K562 (cell line): ENCODE data around the gene HAUS5. TPM values are rescaled to one million over a fixed set of nuclear protein-coding genes. Genes with fewer than 3 reads are reported as not detected.

Source experiments
- ARHGAP35 ChIP-seq: fragments of 450-650 bp; IDR thresholded peaks from 2 replicates; pipeline ENCODE4 v1.6.1; 2018; ENCODE audit not compliant: partially characterized antibody
- BRD9 ChIP-seq: fragments of 450-650 bp; IDR thresholded peaks from 2 replicates; pipeline ENCODE4 v1.6.1; 2018; ENCODE audit warnings: low read depth; ENCODE audit not compliant: partially characterized antibody
- CBX8 ChIP-seq: fragments of 200-600 bp; sonication (generic); IDR thresholded peaks from 2 replicates; pipeline ENCODE4 v1.6.1; 2012; ENCODE audit warnings: borderline replicate concordance, mixed run types, low read depth, mild to moderate bottlenecking, moderate library complexity, mixed read lengths, low read length, control low read depth, inconsistent platforms; ENCODE audit not compliant: poor library complexity, severe bottlenecking; ENCODE audit errors: extremely low read depth
- CHD4 ChIP-seq: fragments of 200-600 bp; sonication (generic); IDR thresholded peaks from 3 replicates; pipeline ENCODE4 v1.6.1; 2012; ENCODE audit warnings: low read depth, mild to moderate bottlenecking, mixed read lengths, low read length, inconsistent platforms; ENCODE audit not compliant: insufficient read depth, insufficient replicate concordance, poor library complexity, severe bottlenecking
- ELF1 ChIP-seq: fragments of 200-800 bp; sonication (Bioruptor generic); IDR thresholded peaks from 2 replicates; pipeline ENCODE4 v1.6.1; 2016; ENCODE audit warnings: missing genetic modification characterization, missing compliant biosample characterization
- GATAD2B ChIP-seq: fragments of 450-650 bp; IDR thresholded peaks from 2 replicates; pipeline ENCODE4 v1.6.1; 2017; ENCODE audit warnings: mild to moderate bottlenecking, borderline replicate concordance
- JUNB ChIP-seq: fragments of 450-650 bp; formaldehyde crosslinking; conservative IDR thresholded peaks from 2 replicates; pipeline ENCODE4 v1.4.0; 2020; ENCODE audit warnings: mild to moderate bottlenecking
- MTA2 ChIP-seq: fragments of 450-650 bp; IDR thresholded peaks from 2 replicates; pipeline ENCODE4 v1.6.1; 2016; ENCODE audit warnings: low read depth
- NCOA4 ChIP-seq: fragments of 450-650 bp; IDR thresholded peaks from 2 replicates; pipeline ENCODE4 v1.6.1; 2018; ENCODE audit warnings: mild to moderate bottlenecking; ENCODE audit not compliant: partially characterized antibody
- SRSF9 ChIP-seq: fragments of 200-400 bp; formaldehyde crosslinking; IDR thresholded peaks from 2 replicates; pipeline ENCODE4 v1.6.1; 2017; ENCODE audit warnings: low read depth, low read length, borderline replicate concordance
- TEAD1 ChIP-seq, 2 experiments: fragments of 450-650 bp in 1 of 2; sonication (generic) in 1 of 2; formaldehyde crosslinking; IDR thresholded peaks; 2 replicates each; pipeline versions ENCODE4 v1.4.0 to v1.8.0; 2020 to 2022; ENCODE audit warnings: mild to moderate bottlenecking in 2 of 2, missing genetic modification reagents in 1 of 2
- TEAD2 ChIP-seq: fragments of 450-650 bp; IDR thresholded peaks from 2 replicates; pipeline ENCODE4 v1.6.1; 2016; ENCODE audit warnings: missing genetic modification characterization, control low read depth, missing compliant biosample characterization
- ZFX ChIP-seq: sonication (generic); formaldehyde crosslinking; IDR thresholded peaks from 2 replicates; pipeline ENCODE4 v1.8.0; 2022; ENCODE audit warnings: mild to moderate bottlenecking, missing genetic modification reagents, moderate library complexity
- ZNF79 ChIP-seq: fragments of 250-450 bp; sonication (Bioruptor Pico); IDR thresholded peaks from 2 replicates; pipeline ENCODE4 v1.4.0; 2020; ENCODE audit warnings: low read depth, mild to moderate bottlenecking, moderate library complexity
- polyA plus RNA-seq, 8 experiments: library from polyadenylated mRNA; depleted of rRNA in 4 of 8; stranded (reverse) in 5 of 8; unstranded in 3 of 8; fragments of >200 nt; fragmentation: Nextera tagmentation in 2 of 8; fragmentation: Illumina TruSeq in 1 of 8; extraction: Ambion mirVana in 2 of 8; extraction: Trizol in 1 of 8; gene quantifications; 2 replicates each; pipeline versions ENCODE4 v1.2.1 to v1.2.3, GENCODE V29; 2011 to 2014; ENCODE audit warnings: inconsistent platforms in 1 of 8, missing spikeins in 1 of 8
- total RNA-seq, 7 experiments: library from RNA; depleted of rRNA in 6 of 7; stranded (reverse); fragments of >200 nt in 6 of 7; fragmentation: Illumina TruSeq in 2 of 7; extraction: Trizol in 2 of 7; gene quantifications; 2 replicates each; pipeline versions ENCODE4 v1.2.1 to v1.2.3, GENCODE V29; 2011 to 2021; ENCODE audit warnings: low replicate concordance in 1 of 7
- TF ChIP-seq, protein P1 (sequence below): fragments of 250-450 bp; sonication (Bioruptor Pico); IDR thresholded peaks from 2 replicates; pipeline ENCODE4 v1.4.0; 2020
- TF ChIP-seq, protein P2 (sequence below): fragments of 200-800 bp; sonication (Bioruptor generic); IDR thresholded peaks from 2 replicates; pipeline ENCODE4 v1.6.1; 2016; ENCODE audit warnings: missing genetic modification characterization, missing compliant biosample characterization

HAUS5 gene
- total and polyA plus RNA-seq, 9 of the 15 experiments (the other 6 are each of a cell fraction or from before 2014, with no cell fraction given): 3.5 to 41.3 (median 14.2) TPM

GRCh38 chr19:35648017-35648961, 35.8 kb downstream of the HAUS5 start, which contains the start of gene COX6B1 (continued):
- TF ChIP-seq NCOA4: no peak
- TF ChIP-seq CBX8: no peak
- TF ChIP-seq BRD9: no peak
- TF ChIP-seq CHD4: no peak
- peak; percentile 80 for TF ChIP-seq ELF1
- TF ChIP-seq ZFX (CRISPR knock-in tag): peak; percentile 79
- TF ChIP-seq TEAD1 (CRISPR knock-in tag; IDR thresholded peaks at IDR 0.05): no peak
- TF ChIP-seq JUNB (CRISPR knock-in tag): no peak
- TF ChIP-seq TEAD2 (tag): no peak
- TF ChIP-seq MTA2: no peak
- TF ChIP-seq SRSF9: no peak
- TF ChIP-seq, protein P1, sequence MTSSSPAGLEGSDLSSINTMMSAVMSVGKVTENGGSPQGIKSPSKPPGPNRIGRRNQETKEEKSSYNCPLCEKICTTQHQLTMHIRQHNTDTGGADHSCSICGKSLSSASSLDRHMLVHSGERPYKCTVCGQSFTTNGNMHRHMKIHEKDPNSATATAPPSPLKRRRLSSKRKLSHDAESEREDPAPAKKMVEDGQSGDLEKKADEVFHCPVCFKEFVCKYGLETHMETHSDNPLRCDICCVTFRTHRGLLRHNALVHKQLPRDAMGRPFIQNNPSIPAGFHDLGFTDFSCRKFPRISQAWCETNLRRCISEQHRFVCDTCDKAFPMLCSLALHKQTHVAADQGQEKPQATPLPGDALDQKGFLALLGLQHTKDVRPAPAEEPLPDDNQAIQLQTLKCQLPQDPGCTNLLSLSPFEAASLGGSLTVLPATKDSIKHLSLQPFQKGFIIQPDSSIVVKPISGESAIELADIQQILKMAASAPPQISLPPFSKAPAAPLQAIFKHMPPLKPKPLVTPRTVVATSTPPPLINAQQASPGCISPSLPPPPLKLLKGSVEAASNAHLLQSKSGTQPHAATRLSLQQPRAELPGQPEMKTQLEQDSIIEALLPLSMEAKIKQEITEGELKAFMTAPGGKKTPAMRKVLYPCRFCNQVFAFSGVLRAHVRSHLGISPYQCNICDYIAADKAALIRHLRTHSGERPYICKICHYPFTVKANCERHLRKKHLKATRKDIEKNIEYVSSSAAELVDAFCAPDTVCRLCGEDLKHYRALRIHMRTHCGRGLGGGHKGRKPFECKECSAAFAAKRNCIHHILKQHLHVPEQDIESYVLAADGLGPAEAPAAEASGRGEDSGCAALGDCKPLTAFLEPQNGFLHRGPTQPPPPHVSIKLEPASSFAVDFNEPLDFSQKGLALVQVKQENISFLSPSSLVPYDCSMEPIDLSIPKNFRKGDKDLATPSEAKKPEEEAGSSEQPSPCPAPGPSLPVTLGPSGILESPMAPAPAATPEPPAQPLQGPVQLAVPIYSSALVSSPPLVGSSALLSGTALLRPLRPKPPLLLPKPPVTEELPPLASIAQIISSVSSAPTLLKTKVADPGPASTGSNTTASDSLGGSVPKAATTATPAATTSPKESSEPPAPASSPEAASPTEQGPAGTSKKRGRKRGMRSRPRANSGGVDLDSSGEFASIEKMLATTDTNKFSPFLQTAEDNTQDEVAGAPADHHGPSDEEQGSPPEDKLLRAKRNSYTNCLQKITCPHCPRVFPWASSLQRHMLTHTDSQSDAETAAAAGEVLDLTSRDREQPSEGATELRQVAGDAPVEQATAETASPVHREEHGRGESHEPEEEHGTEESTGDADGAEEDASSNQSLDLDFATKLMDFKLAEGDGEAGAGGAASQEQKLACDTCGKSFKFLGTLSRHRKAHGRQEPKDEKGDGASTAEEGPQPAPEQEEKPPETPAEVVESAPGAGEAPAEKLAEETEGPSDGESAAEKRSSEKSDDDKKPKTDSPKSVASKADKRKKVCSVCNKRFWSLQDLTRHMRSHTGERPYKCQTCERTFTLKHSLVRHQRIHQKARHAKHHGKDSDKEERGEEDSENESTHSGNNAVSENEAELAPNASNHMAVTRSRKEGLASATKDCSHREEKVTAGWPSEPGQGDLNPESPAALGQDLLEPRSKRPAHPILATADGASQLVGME (CRISPR knock-in tag): no peak
- no peak for TF ChIP-seq GATAD2B
- TF ChIP-seq, protein P2, sequence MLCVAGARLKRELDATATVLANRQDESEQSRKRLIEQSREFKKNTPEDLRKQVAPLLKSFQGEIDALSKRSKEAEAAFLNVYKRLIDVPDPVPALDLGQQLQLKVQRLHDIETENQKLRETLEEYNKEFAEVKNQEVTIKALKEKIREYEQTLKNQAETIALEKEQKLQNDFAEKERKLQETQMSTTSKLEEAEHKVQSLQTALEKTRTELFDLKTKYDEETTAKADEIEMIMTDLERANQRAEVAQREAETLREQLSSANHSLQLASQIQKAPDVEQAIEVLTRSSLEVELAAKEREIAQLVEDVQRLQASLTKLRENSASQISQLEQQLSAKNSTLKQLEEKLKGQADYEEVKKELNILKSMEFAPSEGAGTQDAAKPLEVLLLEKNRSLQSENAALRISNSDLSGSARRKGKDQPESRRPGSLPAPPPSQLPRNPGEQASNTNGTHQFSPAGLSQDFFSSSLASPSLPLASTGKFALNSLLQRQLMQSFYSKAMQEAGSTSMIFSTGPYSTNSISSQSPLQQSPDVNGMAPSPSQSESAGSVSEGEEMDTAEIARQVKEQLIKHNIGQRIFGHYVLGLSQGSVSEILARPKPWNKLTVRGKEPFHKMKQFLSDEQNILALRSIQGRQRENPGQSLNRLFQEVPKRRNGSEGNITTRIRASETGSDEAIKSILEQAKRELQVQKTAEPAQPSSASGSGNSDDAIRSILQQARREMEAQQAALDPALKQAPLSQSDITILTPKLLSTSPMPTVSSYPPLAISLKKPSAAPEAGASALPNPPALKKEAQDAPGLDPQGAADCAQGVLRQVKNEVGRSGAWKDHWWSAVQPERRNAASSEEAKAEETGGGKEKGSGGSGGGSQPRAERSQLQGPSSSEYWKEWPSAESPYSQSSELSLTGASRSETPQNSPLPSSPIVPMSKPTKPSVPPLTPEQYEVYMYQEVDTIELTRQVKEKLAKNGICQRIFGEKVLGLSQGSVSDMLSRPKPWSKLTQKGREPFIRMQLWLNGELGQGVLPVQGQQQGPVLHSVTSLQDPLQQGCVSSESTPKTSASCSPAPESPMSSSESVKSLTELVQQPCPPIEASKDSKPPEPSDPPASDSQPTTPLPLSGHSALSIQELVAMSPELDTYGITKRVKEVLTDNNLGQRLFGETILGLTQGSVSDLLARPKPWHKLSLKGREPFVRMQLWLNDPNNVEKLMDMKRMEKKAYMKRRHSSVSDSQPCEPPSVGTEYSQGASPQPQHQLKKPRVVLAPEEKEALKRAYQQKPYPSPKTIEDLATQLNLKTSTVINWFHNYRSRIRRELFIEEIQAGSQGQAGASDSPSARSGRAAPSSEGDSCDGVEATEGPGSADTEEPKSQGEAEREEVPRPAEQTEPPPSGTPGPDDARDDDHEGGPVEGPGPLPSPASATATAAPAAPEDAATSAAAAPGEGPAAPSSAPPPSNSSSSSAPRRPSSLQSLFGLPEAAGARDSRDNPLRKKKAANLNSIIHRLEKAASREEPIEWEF (CRISPR knock-in tag): no peak
- TF ChIP-seq ARHGAP35: no peak
- no peak for TF ChIP-seq ZNF79
